Measurements from ENCODE around the gene ZNF385D. TPM values are rescaled to one million over a fixed set of nuclear protein-coding genes. Genes with fewer than 3 reads are reported as not detected.

ZNF385D gene
- total and polyA plus RNA-seq, 2 donors from 2014 or later: 1.4 to 8.9 TPM

DNA sequence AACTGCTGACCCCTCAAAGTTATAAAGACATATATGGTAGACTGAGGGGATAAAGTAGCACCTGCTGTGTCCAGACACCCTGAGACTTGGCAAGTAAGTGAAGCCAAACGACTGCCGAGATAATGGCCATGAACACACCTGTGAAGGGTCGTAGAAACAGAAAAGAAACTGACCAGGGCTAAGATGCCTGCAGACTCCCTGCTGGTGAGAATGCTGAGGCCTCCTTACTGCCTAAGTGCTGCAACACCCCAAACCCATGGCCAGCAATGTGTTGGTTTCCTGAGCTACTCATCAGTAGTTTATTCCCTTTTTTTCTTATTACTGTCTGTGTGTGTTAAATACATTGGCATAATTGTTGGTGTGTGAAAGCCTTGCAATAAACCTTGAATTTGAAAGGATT lies 233.8 kb downstream of the ZNF385D start:
- DNase-seq (no peak), FAIRE-seq (no peak)
- TF ChIP-seq, protein P1, sequence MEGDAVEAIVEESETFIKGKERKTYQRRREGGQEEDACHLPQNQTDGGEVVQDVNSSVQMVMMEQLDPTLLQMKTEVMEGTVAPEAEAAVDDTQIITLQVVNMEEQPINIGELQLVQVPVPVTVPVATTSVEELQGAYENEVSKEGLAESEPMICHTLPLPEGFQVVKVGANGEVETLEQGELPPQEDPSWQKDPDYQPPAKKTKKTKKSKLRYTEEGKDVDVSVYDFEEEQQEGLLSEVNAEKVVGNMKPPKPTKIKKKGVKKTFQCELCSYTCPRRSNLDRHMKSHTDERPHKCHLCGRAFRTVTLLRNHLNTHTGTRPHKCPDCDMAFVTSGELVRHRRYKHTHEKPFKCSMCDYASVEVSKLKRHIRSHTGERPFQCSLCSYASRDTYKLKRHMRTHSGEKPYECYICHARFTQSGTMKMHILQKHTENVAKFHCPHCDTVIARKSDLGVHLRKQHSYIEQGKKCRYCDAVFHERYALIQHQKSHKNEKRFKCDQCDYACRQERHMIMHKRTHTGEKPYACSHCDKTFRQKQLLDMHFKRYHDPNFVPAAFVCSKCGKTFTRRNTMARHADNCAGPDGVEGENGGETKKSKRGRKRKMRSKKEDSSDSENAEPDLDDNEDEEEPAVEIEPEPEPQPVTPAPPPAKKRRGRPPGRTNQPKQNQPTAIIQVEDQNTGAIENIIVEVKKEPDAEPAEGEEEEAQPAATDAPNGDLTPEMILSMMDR (IDR thresholded peaks at IDR 0.05; ENCODE audit: borderline replicate concordance, extremely low read depth, insufficient read depth): no peak
- intact Hi-C loops (cut with DNase I): no loop called here
- no peak overlapping the region for H3K27ac ChIP-seq (ENCODE audit: low read depth in 2 of 2, low read length in 2 of 2)
- H3K4me1 ChIP-seq (ENCODE audit: control insufficient read depth in 2 of 3, insufficient read depth in 2 of 3, low read depth in 1 of 3, low read length in 3 of 3): no peaks in the 10 kb centered on the region
- H3K36me3 ChIP-seq (ENCODE audit: control insufficient read depth in 2 of 3, insufficient read depth in 3 of 3, low read length in 3 of 3): no peaks in the 10 kb centered on the region
- no peaks in the 10 kb centered on the region for H3K27me3 ChIP-seq (ENCODE audit: control insufficient read depth, insufficient read depth, low read length)
- no peaks in the 10 kb centered on the region for H3K9me3 ChIP-seq (ENCODE audit: control insufficient read depth in 2 of 3, insufficient read depth in 1 of 3, low read length in 3 of 3)
- H3K9ac ChIP-seq (ENCODE audit: low read length in 3 of 3): no peak overlapping the region
- H3K4me3 ChIP-seq (ENCODE audit: low read length in 3 of 3): no peak overlapping the region

DNA sequence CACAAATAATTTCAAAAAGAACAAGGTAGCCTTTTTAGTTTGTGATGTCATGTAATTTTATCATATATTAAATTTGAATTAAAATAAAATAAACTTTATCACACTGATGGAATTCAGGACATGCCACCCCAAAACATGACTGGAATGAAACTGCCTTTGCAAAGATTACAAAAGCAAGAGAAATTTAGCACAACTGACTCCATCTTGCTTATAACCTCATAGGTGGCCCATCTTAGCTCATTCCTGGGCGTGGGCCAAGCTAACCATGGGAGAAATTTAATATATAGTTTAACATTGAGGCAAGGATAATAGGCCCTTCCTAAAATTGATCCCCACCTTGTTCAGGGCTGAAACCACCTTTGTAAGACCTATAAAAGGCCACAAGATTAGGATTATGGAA lies 235.6 kb downstream of the ZNF385D start:
- intact Hi-C loops (cut with DNase I): no loop called here
- no peaks in the 10 kb centered on the region for H3K36me3 ChIP-seq (ENCODE audit: control insufficient read depth in 2 of 3, insufficient read depth in 3 of 3, low read length in 3 of 3)
- H3K9me3 ChIP-seq (ENCODE audit: control insufficient read depth in 2 of 3, insufficient read depth in 1 of 3, low read length in 3 of 3): no peaks in the 10 kb centered on the region
- H3K27ac ChIP-seq (ENCODE audit: low read depth in 2 of 2, low read length in 2 of 2): no peak overlapping the region
- no peaks in the 10 kb centered on the region for H3K27me3 ChIP-seq (ENCODE audit: control insufficient read depth, insufficient read depth, low read length)
- TF ChIP-seq, protein P1 (IDR thresholded peaks at IDR 0.05; ENCODE audit: borderline replicate concordance, extremely low read depth, insufficient read depth): no peak
- FAIRE-seq: no peak
- H3K9ac ChIP-seq (ENCODE audit: low read length in 3 of 3): no peak overlapping the region
- no peak overlapping the region for H3K4me3 ChIP-seq (ENCODE audit: low read length in 3 of 3)
- no peak for DNase-seq
- H3K4me1 ChIP-seq (ENCODE audit: control insufficient read depth in 2 of 3, insufficient read depth in 2 of 3, low read depth in 1 of 3, low read length in 3 of 3): no peaks in the 10 kb centered on the region

DNA sequence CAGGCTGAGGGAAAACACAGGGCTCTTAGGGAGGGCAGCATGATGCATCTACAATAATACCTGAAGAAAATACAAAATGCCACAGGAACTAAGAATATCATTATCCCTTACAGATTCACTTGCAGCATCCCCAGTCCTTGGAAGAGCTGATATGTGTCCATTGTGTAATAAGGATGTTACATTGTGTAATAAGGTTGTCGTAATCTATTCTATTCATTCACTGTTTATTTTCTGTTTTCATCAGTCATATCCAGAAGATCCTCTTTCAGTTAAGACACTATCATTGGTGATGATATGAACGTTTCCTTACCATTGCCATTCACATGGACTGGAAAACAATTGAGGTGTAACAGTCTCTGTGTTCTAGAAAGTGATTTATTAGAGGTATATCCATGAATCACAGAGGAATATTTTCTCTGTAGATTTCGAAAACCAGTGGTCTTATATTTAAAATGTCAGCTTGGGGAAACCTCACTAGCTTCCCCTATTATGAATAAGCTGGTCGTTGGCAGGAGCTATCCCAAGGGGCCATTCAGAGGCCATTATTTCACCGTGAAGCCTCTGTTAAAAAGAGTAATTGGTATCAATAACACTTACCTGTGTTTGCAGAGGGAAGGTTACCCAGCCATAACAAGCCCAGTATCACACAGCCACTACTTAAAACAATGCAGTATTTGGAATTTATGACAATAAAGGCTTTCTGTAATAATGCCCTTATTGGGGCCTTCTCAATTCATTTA lies 241.1 kb downstream of the ZNF385D start:
- no peak for FAIRE-seq
- intact Hi-C loops (cut with DNase I): no loop called here
- no peaks in the 10 kb centered on the region for H3K9me3 ChIP-seq (ENCODE audit: control insufficient read depth in 2 of 3, insufficient read depth in 1 of 3, low read length in 3 of 3)
- H3K4me1 ChIP-seq (ENCODE audit: control insufficient read depth in 2 of 3, insufficient read depth in 2 of 3, low read depth in 1 of 3, low read length in 3 of 3): no peaks in the 10 kb centered on the region
- H3K27ac ChIP-seq (ENCODE audit: low read depth in 2 of 2, low read length in 2 of 2): no peak overlapping the region
- H3K9ac ChIP-seq (ENCODE audit: low read length in 3 of 3): no peak overlapping the region
- H3K36me3 ChIP-seq (ENCODE audit: control insufficient read depth in 2 of 3, insufficient read depth in 3 of 3, low read length in 3 of 3): no peaks in the 10 kb centered on the region
- DNase-seq: no peak
- no peak overlapping the region for H3K4me3 ChIP-seq (ENCODE audit: low read length in 3 of 3)
- TF ChIP-seq, protein P1 (IDR thresholded peaks at IDR 0.05; ENCODE audit: borderline replicate concordance, extremely low read depth, insufficient read depth): no peak
- H3K27me3 ChIP-seq (ENCODE audit: control insufficient read depth, insufficient read depth, low read length): no peaks in the 10 kb centered on the region

DNA sequence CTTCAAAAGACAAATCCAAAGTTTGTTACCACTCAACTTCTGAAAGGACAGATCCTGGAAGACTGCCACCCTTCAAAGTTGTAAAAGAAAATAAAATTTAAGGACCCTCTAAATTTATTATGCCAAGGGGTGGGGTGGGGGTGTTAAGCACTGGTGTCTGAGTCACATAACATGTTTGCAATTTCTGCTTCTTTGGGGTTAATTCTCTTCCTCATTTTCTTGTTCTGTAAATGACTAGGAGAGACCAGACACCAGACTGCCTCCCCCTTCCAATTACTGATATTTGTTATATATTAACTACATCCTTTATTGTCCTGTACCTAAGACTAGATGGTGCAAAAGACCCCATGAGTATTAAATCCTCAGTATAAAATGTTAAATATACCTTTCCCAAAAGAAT lies 242.8 kb downstream of the ZNF385D start:
- no peak for DNase-seq
- intact Hi-C loops (cut with DNase I): no loop called here

More for the DNA sequence above, 242.8 kb downstream of the ZNF385D start:
- TF ChIP-seq, protein P1 (IDR thresholded peaks at IDR 0.05; ENCODE audit: borderline replicate concordance, extremely low read depth, insufficient read depth): no peak
- Histone ChIP-seq H3K9ac (ENCODE audit: low read length in 3 of 3) (no peak overlapping the region), H3K4me1 (ENCODE audit: control insufficient read depth in 2 of 3, insufficient read depth in 2 of 3, low read depth in 1 of 3, low read length in 3 of 3) (no peaks in the 10 kb centered on the region), H3K4me3 (ENCODE audit: low read length in 3 of 3) (no peak overlapping the region), H3K27me3 (ENCODE audit: control insufficient read depth, insufficient read depth, low read length) (no peaks in the 10 kb centered on the region), H3K9me3 (ENCODE audit: control insufficient read depth in 2 of 3, insufficient read depth in 1 of 3, low read length in 3 of 3) (no peaks in the 10 kb centered on the region), H3K36me3 (ENCODE audit: control insufficient read depth in 2 of 3, insufficient read depth in 3 of 3, low read length in 3 of 3) (no peaks in the 10 kb centered on the region), H3K27ac (ENCODE audit: low read depth in 2 of 2, low read length in 2 of 2) (no peak overlapping the region)
- FAIRE-seq: no peak
